Small intestine (tissue), 7 donors: ENCODE data around the gene NUAK2. TPM values are rescaled to one million over a fixed set of nuclear protein-coding genes. Genes with fewer than 3 reads are reported as not detected.

Source experiments
- DNase-seq, 2 donors: peaks; one replicate each; pipeline versions ENCODE4 v3.0.0 to v3.0.0-alpha.2; 2013
- FAIRE-seq: peaks from 2 replicates; lab custom pipeline; 2012; peaks lifted over from hg19 to GRCh38; lab: Jason Lieb, UNC
- H3K27ac ChIP-seq, 3 donors: one replicate each; pipeline ENCODE4 v1.5.1; 2013; ENCODE audit warnings: low read length in 2 of 3, mild to moderate bottlenecking in 2 of 3, control low read depth in 1 of 3, inconsistent platforms in 1 of 3, low read depth in 1 of 3, moderate library complexity in 1 of 3
- H3K27me3 ChIP-seq, 3 donors: one replicate each; pipeline ENCODE4 v1.6.1; 2013; ENCODE audit warnings: low read length in 3 of 3, inconsistent platforms in 1 of 3; ENCODE audit not compliant: control insufficient read depth in 3 of 3, insufficient read depth in 3 of 3
- H3K36me3 ChIP-seq, 3 donors: one replicate each; pipeline ENCODE4 v1.6.1; 2013; ENCODE audit warnings: low read length in 3 of 3, inconsistent platforms in 1 of 3, low read depth in 1 of 3, mild to moderate bottlenecking in 1 of 3, moderate library complexity in 1 of 3; ENCODE audit not compliant: control insufficient read depth in 3 of 3, insufficient read depth in 2 of 3
- H3K4me1 ChIP-seq, 3 donors: one replicate each; pipeline ENCODE4 v1.6.1; 2013; ENCODE audit warnings: low read length in 2 of 3, inconsistent platforms in 1 of 3, low read depth in 1 of 3, mild to moderate bottlenecking in 1 of 3, moderate library complexity in 1 of 3; ENCODE audit not compliant: control insufficient read depth in 3 of 3, insufficient read depth in 2 of 3
- H3K4me3 ChIP-seq, 3 donors: one replicate each; pipeline ENCODE4 v1.5.1; 2013; ENCODE audit warnings: low read length in 3 of 3, control low read depth in 1 of 3, inconsistent platforms in 1 of 3, low read depth in 1 of 3, mild to moderate bottlenecking in 1 of 3, moderate library complexity in 1 of 3
- H3K9me3 ChIP-seq, 2 donors: one replicate each; pipeline ENCODE4 v1.6.1; 2013; ENCODE audit warnings: low read depth in 1 of 2, low read length in 1 of 2; ENCODE audit not compliant: control insufficient read depth in 2 of 2, insufficient read depth in 1 of 2
- WGBS, 3 donors: extraction: QIAGEN DNeasy Blood & Tissue Kit; methylation state at CpG; one replicate each; pipeline ENCODE4 v1.1.7; 2013; 5-methylcytosine and 5-hydroxymethylcytosine counted together
- polyA plus RNA-seq, 4 donors: library from polyadenylated mRNA; stranded (reverse) in 3 of 4; unstranded in 1 of 4; fragments of 200-250 nt in 3 of 4; fragments of 120-200 nt in 1 of 4; gene quantifications; one replicate each; pipeline versions ENCODE4 v1.2.1 to v1.2.3, GENCODE V29; 2013
- donor health status: healthy with polysubstance abuse.
- donor health status: control.
- donor health status: control.
- donor health status: Bipolar disorder and iron deficiency.
- donor health status: healthy.

Gene NUAK2
- polyA plus RNA-seq, 4 donors, result 8.5 to 16.2 (median 10.2) TPM

GRCh38 chr1:205359771-205360565 lies 38.4 kb upstream of the NUAK2 start:
- Histone ChIP-seq H3K27me3 (peaks cover 0 to 4% (median 0%) of the 10 kb centered on the region in 3 donors), H3K9me3 (no peaks in the 10 kb centered on the region), H3K4me3 (no peak overlapping the region), H3K4me1 (peaks cover 2 to 3% (median 2%) of the 10 kb centered on the region in 3 donors), H3K27ac (peak overlapping the region in 1 of 3 donors; percentile 15), H3K36me3 (no peaks in the 10 kb centered on the region)
- DNase-seq (no peak), FAIRE-seq (no peak)
- WGBS, 3 donors, result 67 to 83% (median 70%) methylated on average over 11 of the region's 11 CpGs

GRCh38 chr1:205358579-205358978 lies 37.0 kb upstream of the NUAK2 start:
- no peak for DNase-seq
- FAIRE-seq, result no peak
- no peak overlapping the region for H3K4me3 ChIP-seq
- H3K27ac ChIP-seq, result no peak overlapping the region
- H3K9me3 ChIP-seq, result no peaks in the 10 kb centered on the region
- peaks cover 2 to 6% (median 4%) of the 10 kb centered on the region in 3 donors for H3K4me1 ChIP-seq
- H3K36me3 ChIP-seq, result no peaks in the 10 kb centered on the region
- peaks cover 0 to 4% (median 0%) of the 10 kb centered on the region in 3 donors for H3K27me3 ChIP-seq

GRCh38 chr1:205357567-205357966 lies 36.0 kb upstream of the NUAK2 start:
- no peak for DNase-seq
- 82 to 88% (median 86%) methylated on average over 3 of the region's 3 CpGs for WGBS, 3 donors
- Histone ChIP-seq H3K9me3 (no peaks in the 10 kb centered on the region), H3K36me3 (no peaks in the 10 kb centered on the region), H3K4me1 (peaks cover 2 to 6% (median 4%) of the 10 kb centered on the region in 3 donors), H3K4me3 (no peak overlapping the region), H3K27me3 (peaks cover 0 to 4% (median 0%) of the 10 kb centered on the region in 3 donors), H3K27ac (no peak overlapping the region)
- no peak for FAIRE-seq

GRCh38 chr1:205356440-205357139 lies 35.0 kb upstream of the NUAK2 start, which contains the start of gene KLHDC8A:
TSS of gene KLHDC8A (minus strand) at chr1:205356922. CDS start at chr1:205343604, 13,318 bp downstream.
- no peaks in the 10 kb centered on the region for H3K9me3 ChIP-seq
- no peak for DNase-seq
- H3K4me1 ChIP-seq, result peaks cover 2 to 11% (median 4%) of the 10 kb centered on the region in 3 donors
- H3K4me3 ChIP-seq, result no peak within 1 kb of the TSS
- peak within 1 kb of the TSS; percentile 14 to 75 (median 57) for H3K27ac ChIP-seq
- no peaks in the 10 kb centered on the region for H3K36me3 ChIP-seq
- WGBS, 3 donors, result 57 to 78% (median 76%) methylated on average over 20 of the region's 20 CpGs
- FAIRE-seq, result no peak
- H3K27me3 ChIP-seq, result peaks cover 0 to 4% (median 0%) of the 10 kb centered on the region in 3 donors

- no peak for FAIRE-seq
- Histone ChIP-seq H3K4me1 (peaks cover 2 to 11% (median 4%) of the 10 kb centered on the region in 3 donors), H3K9me3 (no peaks in the 10 kb centered on the region), H3K27me3 (no peaks in the 10 kb centered on the region), H3K27ac (peak overlapping the region in 2 of 3 donors; percentile 28 to 78), H3K4me3 (no peak overlapping the region), H3K36me3 (no peaks in the 10 kb centered on the region)
- peak; percentile 59 to 98 for DNase-seq
- 18 to 50% (median 47%) methylated on average over 3 of the region's 3 CpGs for WGBS, 3 donors
Observed at GRCh38 chr1:205355075-205355453, 33.5 kb upstream of the NUAK2 start.

GRCh38 chr1:205354259-205355074 lies 32.9 kb upstream of the NUAK2 start:
- H3K4me3 ChIP-seq, result no peak overlapping the region
- H3K9me3 ChIP-seq, result no peaks in the 10 kb centered on the region
- FAIRE-seq (no peak), DNase-seq (peak; percentile 67 to 71)
- no peaks in the 10 kb centered on the region for H3K36me3 ChIP-seq
- H3K4me1 ChIP-seq, result peaks cover 2 to 11% (median 4%) of the 10 kb centered on the region in 3 donors
- WGBS, 3 donors, result 10 to 31% (median 25%) methylated on average over 5 of the region's 5 CpGs
- H3K27ac ChIP-seq, result peak overlapping the region in 2 of 3 donors; percentile 28 to 78
- H3K27me3 ChIP-seq, result no peaks in the 10 kb centered on the region

GRCh38 chr1:205353612-205354011 lies 32.1 kb upstream of the NUAK2 start:
- no peak overlapping the region for H3K4me3 ChIP-seq
- peaks cover 2 to 11% (median 4%) of the 10 kb centered on the region in 3 donors for H3K4me1 ChIP-seq
- WGBS, 3 donors, result 51 to 77% (median 57%) methylated on average over 6 of the region's 6 CpGs
- DNase-seq (no peak), FAIRE-seq (no peak)
- H3K9me3 ChIP-seq, result no peaks in the 10 kb centered on the region
- H3K27me3 ChIP-seq, result no peaks in the 10 kb centered on the region
- H3K27ac ChIP-seq, result no peak overlapping the region
- no peaks in the 10 kb centered on the region for H3K36me3 ChIP-seq

- no peaks in the 10 kb centered on the region for H3K36me3 ChIP-seq
- no peaks in the 10 kb centered on the region for H3K27me3 ChIP-seq
- no peaks in the 10 kb centered on the region for H3K9me3 ChIP-seq
- 88 to 95% (median 93%) methylated on average over 4 of the region's 4 CpGs for WGBS, 3 donors
- H3K4me1 ChIP-seq, result peaks cover 2 to 11% (median 4%) of the 10 kb centered on the region in 3 donors
- DNase-seq (no peak), FAIRE-seq (no peak)
- H3K4me3 ChIP-seq, result no peak overlapping the region
- no peak overlapping the region for H3K27ac ChIP-seq
Observed at GRCh38 chr1:205353191-205353590, 31.6 kb upstream of the NUAK2 start.
